LoVo (cell line): ENCODE results near the gene HMCES.
"Not testable (repeated sequence)": the region's sequence is repeated elsewhere in the genome, so short reads cannot be mapped to it uniquely, and the experiment has no call there.

Experiments used
- DNase-seq: peaks from one replicate; pipeline ENCODE4 v3.0.0-alpha.2; 2016; ENCODE audit warnings: low spot score

The HMCES gene

DNA sequence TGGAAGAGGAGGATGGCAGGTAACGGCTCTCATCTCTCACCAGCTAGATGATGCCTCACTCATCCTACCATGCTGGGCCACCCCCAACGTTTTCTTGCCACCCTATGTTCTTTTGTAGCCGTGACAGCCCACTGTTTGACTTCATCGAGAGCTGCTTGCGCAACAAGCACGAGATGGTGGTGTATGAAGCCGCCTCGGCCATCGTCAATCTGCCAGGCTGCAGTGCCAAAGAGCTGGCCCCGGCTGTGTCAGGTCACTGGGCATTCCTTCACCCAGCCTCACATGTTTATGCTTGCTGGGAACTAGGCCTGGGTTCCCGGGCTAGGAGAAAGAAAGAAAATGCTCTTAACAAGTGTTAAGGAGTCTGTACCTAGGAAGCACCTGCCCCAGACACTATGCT, 21.1 kb upstream of the HMCES start:
- DNase-seq: no peak

DNA sequence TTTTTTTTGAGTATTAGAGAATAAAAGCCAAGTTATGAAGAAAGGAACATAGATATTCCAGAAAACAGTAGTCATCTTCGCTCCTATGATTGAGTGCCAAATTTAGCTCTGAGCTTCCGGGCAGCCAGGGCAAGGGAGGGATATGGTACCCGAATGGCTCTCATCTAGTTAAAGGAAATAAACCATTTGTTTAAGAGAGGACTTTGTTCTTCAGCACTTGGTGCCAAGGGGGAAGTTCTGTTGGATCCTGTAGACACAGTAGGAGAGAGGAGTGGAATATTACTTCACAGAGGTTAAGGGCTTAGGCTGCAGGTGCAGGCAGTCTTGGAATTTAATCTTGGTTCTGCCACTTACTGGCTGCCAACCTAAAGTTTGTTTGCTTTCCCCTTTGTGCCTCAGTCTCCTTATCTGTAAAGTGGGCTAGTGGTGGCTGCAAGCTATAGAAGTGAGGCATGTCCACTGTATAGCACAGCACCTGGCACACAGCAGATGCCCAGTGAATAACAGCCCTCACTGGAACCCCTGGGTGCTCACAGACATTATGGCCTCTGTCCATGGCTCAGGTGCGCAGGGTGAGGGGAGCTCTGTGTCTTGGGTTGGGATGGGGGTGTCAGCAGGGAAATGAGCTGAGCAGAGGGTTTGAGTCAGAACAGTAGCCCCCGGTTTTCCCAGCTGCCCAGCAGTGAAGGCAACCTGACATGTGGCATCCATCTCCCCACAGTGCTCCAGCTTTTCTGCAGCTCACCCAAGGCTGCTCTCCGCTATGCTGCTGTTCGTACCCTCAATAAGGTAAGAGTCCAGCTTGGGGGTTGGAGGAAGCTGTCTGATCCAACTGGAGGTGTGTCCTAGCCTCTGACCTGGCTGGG, 18.8 kb upstream of the HMCES start:
- DNase-seq: no peak

DNA sequence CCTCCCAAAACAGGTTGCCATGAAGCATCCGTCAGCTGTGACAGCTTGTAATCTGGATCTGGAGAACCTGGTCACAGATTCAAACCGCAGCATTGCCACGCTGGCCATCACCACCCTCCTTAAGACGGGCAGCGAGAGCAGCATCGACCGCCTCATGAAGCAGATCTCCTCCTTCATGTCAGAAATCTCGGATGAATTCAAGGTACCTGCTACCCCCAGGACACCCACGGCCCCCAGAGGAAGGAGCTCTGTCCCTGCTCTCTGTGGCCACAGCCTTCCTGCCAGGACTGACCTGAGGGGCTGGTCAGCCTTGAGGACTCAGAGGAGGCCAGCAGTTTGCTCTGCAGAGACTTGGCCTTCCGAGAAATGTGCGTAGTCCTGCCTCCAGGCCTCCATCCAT, 18.1 kb upstream of the HMCES start:
- DNase-seq: no peak

DNA sequence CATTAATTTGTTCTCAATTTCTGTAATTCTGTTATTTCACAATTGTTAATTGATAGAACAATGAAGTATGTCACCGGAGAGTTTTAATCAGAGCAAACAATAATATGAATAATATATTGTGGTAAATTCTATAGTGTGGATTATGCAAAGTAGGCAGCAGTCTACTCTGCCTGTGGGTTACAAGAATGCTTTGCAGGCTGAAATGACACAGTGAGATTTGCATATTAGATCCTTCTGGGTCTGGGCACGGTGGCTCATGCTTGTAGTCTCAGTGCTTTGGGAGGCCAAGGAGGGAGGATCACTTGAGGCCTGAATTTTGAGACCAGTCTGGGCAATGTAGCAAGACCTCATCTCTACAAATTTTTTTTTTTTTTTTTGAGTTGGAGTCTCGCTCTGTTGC, 16.8 kb upstream of the HMCES start:
- DNase-seq: no peak

DNA sequence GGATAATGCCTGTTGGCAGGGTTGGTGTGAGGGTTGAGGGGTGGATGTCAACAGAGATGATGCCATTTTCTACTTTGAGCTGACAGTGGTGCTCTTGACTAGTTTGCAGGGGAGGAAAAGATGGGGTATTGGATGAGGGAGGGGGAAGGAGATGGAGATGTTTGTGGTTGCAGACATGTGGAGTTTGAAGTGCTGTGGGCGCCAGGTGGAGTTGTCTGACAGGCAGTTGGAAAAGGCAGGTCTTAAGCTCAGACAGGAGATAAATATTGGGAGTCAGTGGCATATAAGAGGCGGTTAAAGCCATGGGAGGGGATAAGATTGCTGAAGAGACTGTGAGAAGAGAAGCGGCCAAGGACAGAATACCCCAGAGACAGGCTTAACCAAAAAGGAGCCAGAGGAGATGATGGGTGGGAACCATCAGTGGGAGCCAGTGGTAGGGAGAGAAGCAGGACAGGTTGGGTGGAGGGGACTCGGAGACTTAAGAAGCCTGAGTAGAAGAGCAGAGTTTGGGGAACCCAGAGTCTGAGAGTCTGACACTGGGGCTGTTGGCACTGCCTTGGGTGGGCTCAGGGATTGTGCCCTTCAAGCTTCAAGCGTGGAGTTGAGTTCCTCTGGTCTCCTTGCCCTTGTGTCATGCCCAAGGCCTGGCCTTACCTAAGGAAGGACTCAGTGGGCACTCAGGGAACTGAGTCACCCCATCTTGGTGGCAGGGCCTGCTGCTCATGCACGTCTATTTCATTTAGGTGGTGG, 15.3 kb upstream of the HMCES start:
- DNase-seq: no peak

DNA sequence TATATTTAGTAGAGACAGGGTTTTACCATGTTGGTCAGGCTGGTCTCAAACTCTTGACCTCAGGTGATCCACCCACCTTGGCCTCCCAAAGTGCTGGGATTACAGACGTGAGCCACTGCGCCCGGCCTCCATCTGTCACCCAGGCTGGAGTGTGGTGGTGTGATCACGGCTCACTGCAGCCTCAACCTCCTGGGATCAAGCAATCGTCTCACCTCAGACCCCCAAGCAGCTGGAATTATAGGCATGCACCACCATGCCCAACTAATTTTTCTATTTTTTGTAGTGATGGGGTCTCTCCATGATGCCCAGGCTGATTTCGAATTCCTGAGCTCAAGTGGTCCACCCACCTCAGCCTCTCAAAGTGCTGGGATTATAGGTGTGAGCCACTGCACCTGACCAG, 13.7 kb upstream of the HMCES start:
- DNase-seq: not testable (repeated sequence)

DNA sequence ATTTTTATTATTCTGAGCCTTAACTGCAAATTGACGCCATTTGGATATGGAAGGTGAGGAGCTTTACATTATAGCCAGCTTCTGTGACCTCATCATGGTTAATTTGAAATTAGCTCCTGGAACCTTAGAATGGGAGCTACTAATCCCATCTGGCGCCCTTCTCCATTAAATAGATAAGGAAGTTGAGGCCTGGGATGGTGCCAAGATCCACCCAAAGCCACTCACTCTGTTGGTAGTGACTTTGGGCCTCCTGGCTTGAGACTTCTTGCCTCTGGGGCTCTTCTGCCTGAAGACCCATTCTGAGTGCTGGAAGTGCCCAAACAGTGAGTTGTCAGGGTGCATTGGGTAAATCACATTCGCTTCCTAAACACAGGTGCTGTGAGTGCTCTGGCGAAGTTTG, 12.0 kb upstream of the HMCES start:
- DNase-seq: no peak

DNA sequence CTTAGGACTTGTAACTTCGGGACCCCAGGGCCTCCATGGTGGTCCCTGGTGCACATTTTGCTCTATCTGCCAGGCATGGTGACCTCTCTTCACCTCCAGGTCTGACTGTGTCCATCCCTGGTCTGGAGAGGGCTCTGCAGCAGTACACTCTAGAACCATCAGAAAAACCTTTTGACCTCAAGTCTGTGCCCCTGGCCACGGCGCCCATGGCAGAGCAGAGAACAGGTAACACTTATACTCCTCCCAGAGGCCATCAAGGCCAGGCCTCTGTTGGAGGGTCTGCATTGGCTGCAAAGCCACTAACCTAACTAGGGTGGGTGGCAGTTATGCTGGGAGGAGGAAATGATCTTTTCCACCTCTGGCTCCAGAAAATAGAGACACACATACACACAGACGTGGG, 10.3 kb upstream of the HMCES start:
- DNase-seq: no peak

DNA sequence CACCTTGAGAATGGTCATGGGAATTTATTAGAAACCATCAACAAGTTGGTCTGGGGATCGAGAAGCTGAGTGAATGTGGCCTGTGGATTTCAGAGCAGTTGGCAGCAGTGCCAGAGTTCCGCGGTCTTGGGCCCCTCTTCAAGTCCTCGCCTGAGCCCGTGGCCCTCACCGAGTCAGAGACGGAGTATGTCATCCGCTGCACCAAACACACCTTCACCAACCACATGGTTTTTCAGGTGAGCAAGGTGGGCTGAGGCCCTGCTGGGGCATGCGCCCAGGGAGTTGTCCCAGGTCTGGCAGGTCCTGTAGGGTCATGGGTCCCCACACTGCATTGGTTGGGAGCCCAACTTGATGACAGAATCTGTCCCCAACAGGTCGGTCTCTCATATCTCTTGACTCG, 7.0 kb upstream of the HMCES start:
- DNase-seq: no peak

DNA sequence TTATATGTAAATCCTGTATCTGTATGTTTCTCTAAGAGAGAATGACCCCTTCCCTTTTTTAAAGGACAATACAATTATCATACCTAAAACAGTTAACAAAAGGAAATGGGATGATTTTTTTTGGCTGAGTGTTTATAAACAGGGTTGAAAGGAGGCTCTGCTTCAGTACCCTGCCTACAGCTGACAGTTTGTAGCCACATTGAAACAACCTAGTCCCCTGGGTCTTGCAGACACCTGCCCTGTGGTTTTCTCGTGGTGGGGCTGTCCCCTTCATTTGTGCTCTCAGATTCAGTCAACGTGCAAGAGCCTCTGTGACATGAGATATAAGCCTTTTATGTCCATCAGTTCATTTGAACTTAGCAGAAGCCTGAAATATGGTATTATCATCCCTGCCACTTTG, 2.3 kb upstream of the HMCES start:
- no peak for DNase-seq

DNA sequence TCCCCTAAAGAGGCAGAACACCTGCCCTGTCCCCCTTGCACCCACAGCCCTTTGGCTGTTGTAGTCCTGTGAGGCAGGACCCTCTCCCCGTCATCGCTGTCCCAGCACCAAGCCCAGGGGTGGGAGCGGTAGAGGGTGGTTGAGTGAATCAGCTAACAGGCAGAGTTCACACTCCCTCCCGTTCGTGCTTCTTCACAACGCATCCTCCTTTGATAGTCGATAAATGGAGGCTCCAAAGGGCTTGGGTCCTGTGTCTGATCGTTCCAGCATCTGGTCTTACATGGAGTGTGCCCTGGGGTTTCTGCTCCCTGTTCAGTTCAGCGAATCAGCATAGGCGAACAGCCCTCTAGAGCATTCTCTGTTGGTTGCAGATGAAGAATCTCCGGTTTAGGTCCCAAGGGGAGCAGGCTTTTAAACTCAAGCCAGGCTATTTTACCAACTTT, 820 bp upstream of the HMCES start:
- no peak for DNase-seq

DNA sequence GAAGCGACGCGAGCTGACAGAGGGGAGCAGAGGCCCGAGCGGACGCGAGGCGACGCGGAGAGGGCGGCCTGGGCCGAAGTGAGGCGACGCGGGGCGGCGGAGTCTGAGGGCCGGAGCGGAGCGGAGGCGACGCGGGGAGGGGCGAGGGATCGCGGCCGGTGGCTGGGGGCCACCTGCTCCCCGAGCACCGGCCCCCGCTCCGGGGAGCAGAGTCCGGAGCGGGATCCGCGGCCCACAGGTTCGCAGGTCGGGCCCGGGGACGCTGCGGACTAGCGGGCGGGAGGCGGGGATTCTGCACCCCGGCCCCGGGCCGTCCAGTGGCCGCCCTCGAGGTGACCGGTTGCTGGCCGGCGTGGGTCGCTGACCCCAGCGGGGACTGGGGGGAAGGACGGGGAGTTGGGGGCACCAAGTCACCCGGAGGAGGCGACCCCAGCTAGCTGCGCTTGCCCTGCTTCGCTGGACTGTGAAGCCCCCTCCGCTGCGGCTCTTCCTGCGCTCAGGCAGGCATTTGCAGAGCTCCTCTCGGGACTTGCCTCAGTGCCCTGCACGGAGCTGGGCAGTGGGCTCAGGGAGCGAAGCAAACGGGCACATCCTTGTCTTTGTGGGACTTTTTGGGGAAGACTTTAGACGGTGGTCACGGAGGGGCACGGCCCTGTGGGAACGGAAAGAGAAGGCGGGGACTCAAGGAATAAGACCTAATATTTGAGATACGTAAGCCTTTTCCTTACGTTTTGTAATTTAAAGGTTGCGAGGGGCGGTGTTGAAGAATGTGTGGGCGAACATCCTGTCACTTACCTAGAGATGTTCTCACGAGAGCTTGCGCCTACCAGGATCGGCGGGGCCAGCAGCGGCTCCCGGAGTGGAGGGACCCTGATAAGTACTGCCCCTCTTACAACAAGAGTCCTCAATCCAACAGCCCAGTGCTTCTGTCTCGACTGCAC, 566 bp downstream of the HMCES start:
- DNase-seq: peak; percentile 11

DNA sequence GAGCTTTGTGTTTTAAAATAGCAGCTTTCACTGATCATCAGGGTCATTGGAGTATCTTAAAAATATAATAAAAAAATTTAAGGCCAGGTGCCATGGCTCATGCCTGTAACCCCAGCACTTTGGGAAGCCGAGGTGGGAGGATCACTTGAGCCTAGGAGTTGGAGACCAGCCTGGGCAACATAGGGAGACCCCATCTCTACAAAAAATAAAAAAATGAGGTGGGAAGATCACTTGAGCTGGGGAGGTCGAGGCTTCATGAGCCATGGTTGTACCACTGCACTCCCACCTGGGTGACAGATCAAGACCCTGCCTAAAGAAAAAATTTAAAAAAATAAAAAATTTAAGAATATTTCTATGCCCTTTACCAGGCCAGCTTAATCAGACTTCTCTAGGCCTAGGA, 1.5 kb downstream of the HMCES start:
- no peak for DNase-seq

DNA sequence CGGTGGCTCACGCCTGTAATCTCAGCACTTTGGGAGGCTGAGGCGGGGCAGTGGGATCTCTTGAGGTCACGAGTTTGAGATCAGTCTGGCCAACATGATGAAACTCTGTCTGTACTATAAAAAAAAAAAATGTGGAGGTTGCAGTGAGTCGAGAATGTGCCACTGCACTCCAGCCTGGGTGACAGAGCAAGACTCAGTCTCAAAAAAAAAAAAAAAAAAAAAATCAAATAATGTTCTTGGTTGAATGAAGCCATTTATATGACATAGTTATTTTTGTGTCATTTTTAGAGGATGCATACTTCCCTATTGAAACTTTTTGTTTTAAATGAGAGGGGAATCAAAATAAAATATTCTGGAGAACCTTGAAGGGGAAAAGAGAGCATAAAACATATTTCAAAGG, 3.1 kb downstream of the HMCES start:
- DNase-seq: no peak

DNA sequence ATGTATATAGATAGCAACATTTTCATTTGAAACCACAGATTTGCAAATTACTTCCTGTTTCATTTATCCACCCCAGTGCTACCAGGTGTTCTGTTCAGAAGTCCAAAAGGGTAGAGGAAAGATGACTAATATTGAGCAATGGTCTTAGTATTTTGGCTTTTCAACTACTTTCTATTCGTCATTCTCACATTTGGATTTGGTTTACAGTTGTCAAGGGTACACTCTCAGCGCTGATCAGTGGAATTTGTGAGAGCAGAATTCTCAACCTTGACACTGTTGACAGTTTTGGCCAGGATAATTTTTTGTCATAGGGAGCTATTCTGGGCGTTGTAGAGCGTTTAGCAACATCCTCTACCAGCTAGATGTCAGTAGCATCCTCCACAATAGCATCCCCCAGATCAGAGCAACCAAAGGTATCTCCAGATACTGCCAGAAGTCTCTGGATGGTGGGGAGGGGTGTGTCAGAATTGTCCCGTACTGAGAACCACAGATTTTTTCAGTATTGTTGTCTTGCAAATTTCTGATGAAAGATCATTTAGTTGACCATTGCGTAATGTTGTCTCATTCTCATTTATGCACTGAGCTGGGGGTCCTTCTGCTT, 4.2 kb downstream of the HMCES start:
- DNase-seq: no peak

DNA sequence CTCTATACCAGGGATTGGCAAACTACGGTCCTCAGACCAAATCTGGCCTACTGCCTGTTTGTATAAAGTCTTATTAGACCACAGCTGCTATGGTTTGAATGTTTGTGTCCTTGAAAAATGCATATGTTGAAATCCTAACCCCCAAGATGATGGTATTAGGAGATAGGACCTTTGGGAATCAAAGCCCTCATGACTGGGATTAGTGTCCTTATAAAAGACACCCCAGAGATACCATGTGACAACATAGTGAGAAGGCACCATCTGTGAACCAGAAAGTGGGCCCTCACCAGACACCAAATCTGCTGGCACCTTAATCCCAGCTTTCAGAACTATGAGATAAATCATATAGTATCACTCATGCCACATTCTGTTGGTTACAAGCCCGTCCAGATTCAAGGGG, 7.4 kb downstream of the HMCES start:
- DNase-seq: no peak

DNA sequence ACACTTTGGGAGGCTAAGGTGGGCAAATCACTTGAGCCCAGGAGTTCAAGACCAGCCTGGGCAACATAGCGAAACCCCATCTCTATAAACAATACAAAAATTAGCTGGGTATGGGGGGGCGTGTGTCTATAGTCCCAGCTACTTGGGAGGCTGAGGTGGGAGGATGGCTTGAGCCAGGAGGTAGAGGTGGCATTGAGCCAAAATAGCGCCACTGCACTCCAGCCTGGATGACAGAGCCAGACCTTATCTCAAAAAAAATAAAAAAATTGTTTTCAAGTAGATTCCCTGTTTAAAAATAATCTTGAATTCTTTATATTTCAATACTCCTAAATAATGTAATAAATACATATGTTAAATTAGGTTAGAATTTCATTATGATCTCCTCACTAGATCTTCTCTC, 9.8 kb downstream of the HMCES start:
- DNase-seq: no peak

DNA sequence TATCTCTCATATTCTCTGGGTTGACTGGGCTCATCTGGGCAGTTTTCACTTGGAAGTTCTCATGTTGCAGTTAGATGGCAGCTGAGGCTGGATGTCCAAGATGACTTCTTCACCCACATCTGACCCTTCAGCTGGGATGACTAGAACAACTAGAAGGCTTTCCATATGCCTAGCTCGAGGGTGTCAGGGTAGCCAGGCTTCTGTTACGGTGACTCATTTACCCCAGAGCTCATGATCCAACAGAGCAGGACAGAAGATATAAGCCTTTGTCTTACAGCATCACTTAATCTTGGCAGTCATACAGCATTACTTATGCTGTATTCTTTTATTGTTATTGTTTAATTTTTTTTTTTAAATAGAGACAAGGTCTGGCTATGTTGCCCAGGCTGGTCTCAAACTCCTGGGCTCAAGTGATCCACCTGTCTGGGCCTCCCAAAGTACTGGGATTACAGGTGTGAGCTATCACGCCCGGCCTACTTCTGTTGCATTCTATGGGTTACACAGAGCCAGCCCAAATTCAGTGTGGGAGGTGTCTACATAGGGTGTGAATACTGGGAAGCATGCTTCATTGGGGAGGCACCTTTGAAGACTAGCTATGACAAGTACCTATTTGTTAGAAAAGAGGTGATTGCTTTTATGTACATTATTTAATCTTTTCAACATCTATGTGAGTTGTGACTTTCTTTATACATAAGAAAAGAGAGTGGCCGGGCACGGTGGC, 10.7 kb downstream of the HMCES start:
- no peak for DNase-seq

DNA sequence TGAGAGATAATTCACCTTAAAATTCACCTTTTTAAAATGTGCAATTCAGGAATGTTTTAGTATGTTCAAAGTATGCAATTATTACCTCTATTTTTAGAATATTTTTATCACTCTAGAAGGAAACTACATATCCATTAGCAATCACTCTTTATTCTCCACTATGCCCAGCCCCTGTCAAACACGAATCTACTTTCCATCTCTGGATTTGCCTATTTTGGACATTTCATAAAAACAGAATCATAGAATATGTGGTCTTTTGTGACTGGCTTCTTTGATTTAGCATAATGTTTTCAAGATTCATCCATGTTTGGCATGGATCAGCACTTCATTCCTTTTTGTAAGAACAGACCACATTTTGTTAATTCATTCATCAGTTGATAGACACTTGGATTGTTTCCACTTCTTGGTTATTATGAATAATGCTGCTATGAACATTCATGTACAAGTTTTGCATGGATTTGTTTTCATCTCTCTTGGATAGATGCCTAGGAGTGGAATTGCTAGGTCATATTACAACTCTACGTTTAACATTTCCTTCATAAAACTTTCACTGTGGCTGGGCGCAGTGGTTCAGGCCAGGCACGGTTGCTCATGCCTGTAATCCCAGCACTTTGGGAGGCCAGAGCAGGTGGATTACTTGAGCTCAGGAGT, 12.7 kb downstream of the HMCES start:
- DNase-seq: no peak

DNA sequence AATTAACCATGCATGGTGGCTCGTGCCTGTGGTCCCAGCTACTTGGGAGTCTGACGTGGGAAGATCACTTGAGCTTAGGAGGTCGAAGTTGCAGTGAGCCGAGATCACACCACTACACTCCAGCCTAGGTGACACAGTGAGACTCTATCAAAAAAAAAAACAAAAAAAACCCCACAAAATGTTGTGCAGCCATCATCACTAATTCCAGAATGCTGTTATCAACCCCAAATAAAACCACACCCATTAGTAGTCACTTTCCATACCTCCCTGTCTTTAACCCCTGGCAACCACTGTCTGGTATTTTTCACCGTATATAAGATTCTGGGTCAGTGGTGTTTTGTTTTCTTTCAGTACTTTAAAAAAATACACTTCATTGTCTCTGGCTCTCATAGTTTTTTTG, 16.6 kb downstream of the HMCES start:
- no peak for DNase-seq
